Activated T-helper 2 cell treated with anti-CD3 and anti-CD28 coated beads, Interferon-gamma antibody, Interleukin-2, Interleukin-4, amounts not matched to agents 10 μg/mL and 5 μg/mL and 100 μg/mL, durations not matched to agents 14 hours and 24 hours and 36 hours (primary cell): ENCODE measurements around the gene PCNX1. TPM values are rescaled to one million over a fixed set of nuclear protein-coding genes. Genes with fewer than 3 reads are reported as not detected.

Experiments used
- DNase-seq: peaks from one replicate; pipeline ENCODE4 v3.0.0; 2021; ENCODE audit warnings: low spot score
- H3K27ac Mint-ChIP-seq: one replicate; pipeline ENCODE4 v1.8.0; 2021; ENCODE audit warnings: mixed read lengths
- H3K27me3 Mint-ChIP-seq: one replicate; pipeline ENCODE4 v1.8.0; 2021; ENCODE audit warnings: low read depth, mixed read lengths
- H3K36me3 Mint-ChIP-seq: one replicate; pipeline ENCODE4 v1.8.0; 2021; ENCODE audit warnings: low read depth, mixed read lengths
- H3K4me1 Mint-ChIP-seq: one replicate; pipeline ENCODE4 v1.8.0; 2021; ENCODE audit warnings: low read depth, mixed read lengths
- H3K4me3 Mint-ChIP-seq: one replicate; pipeline ENCODE4 v1.8.0; 2021; ENCODE audit warnings: low read depth, mild to moderate bottlenecking, moderate library complexity, mixed read lengths
- H3K9me3 Mint-ChIP-seq: one replicate; pipeline ENCODE4 v1.8.0; 2021; ENCODE audit warnings: mixed read lengths
- intact Hi-C: fragments of 100-400 bp; cut with micrococcal nuclease; formaldehyde crosslinking; loops from one replicate; pipeline ENCODE4 v1.15.1; 2023
- total RNA-seq: library from RNA; stranded (reverse); gene quantifications from 2 replicates; pipeline ENCODE4 v1.2.3, GENCODE V29; 2022

PCNX1 gene
- total RNA-seq, 1 donor from 2014 or later: 54.5 TPM

GRCh38 chr14:71096947-71097346 lies 189.7 kb downstream of the PCNX1 start:
- no peak for DNase-seq
- intact Hi-C loops: no loop called here

GRCh38 chr14:71103662-71104484 lies 196.6 kb downstream of the PCNX1 start:
- H3K4me1 Mint-ChIP-seq: peaks cover 7% of the 10 kb centered on the region
- H3K36me3 Mint-ChIP-seq: peaks cover 43% of the 10 kb centered on the region
- no peak for DNase-seq
- H3K27ac Mint-ChIP-seq: no peak overlapping the region
- no peak overlapping the region for H3K4me3 Mint-ChIP-seq
- no peaks in the 10 kb centered on the region for H3K27me3 Mint-ChIP-seq
- intact Hi-C loops: loop anchor here (1.0 to 2.0 kb wide), 2 partner anchors 649 to 751 kb away; no protein-coding TSS in a partner anchor
- no peaks in the 10 kb centered on the region for H3K9me3 Mint-ChIP-seq

More at GRCh38 chr14:71096947-71097346, 189.7 kb downstream of the PCNX1 start:
- no peak overlapping the region for H3K4me3 Mint-ChIP-seq
- H3K9me3 Mint-ChIP-seq: peaks cover 13% of the 10 kb centered on the region
- H3K27ac Mint-ChIP-seq: no peak overlapping the region
- H3K36me3 Mint-ChIP-seq: peaks cover 65% of the 10 kb centered on the region
- no peaks in the 10 kb centered on the region for H3K27me3 Mint-ChIP-seq
- peaks cover 9% of the 10 kb centered on the region for H3K4me1 Mint-ChIP-seq

GRCh38 chr14:71105177-71105576 lies 197.9 kb downstream of the PCNX1 start:
- Mint-ChIP-seq H3K9me3 (no peaks in the 10 kb centered on the region), H3K4me1 (peaks cover 9% of the 10 kb centered on the region), H3K36me3 (peaks cover 56% of the 10 kb centered on the region), H3K27me3 (no peaks in the 10 kb centered on the region), H3K27ac (no peak overlapping the region), H3K4me3 (no peak overlapping the region)
- DNase-seq: no peak
- intact Hi-C loops: loop anchor here (2.0 kb wide), 1 partner anchor 750 kb away; no protein-coding TSS in a partner anchor

GRCh38 chr14:71107921-71108320 lies 200.7 kb downstream of the PCNX1 start:
- peaks cover 71% of the 10 kb centered on the region for H3K36me3 Mint-ChIP-seq
- no peak overlapping the region for H3K4me3 Mint-ChIP-seq
- intact Hi-C loops: no loop called here
- H3K27ac Mint-ChIP-seq: peak overlapping the region; percentile 39
- no peak for DNase-seq
- H3K4me1 Mint-ChIP-seq: peaks cover 11% of the 10 kb centered on the region
- no peaks in the 10 kb centered on the region for H3K27me3 Mint-ChIP-seq
- H3K9me3 Mint-ChIP-seq: no peaks in the 10 kb centered on the region

- Mint-ChIP-seq H3K4me3 (no peak overlapping the region), H3K4me1 (peaks cover 11% of the 10 kb centered on the region), H3K27ac (no peak overlapping the region), H3K36me3 (peaks cover 70% of the 10 kb centered on the region), H3K27me3 (no peaks in the 10 kb centered on the region), H3K9me3 (no peaks in the 10 kb centered on the region)
- intact Hi-C loops: no loop called here
- no peak for DNase-seq
Observed at GRCh38 chr14:71108398-71109119, 201.3 kb downstream of the PCNX1 start.

- H3K9me3 Mint-ChIP-seq: no peaks in the 10 kb centered on the region
- H3K4me1 Mint-ChIP-seq: peaks cover 6% of the 10 kb centered on the region
- no peaks in the 10 kb centered on the region for H3K27me3 Mint-ChIP-seq
- H3K27ac Mint-ChIP-seq: no peak overlapping the region
- H3K36me3 Mint-ChIP-seq: peaks cover 60% of the 10 kb centered on the region
- intact Hi-C loops: no loop called here
- DNase-seq: no peak
- H3K4me3 Mint-ChIP-seq: no peak overlapping the region
Observed at GRCh38 chr14:71113376-71113775, 206.1 kb downstream of the PCNX1 start.

GRCh38 chr14:71114565-71114964 lies 207.3 kb downstream of the PCNX1 start:
- no peak overlapping the region for H3K4me3 Mint-ChIP-seq
- peaks cover 56% of the 10 kb centered on the region for H3K36me3 Mint-ChIP-seq
- H3K4me1 Mint-ChIP-seq: peaks cover 14% of the 10 kb centered on the region
- H3K27ac Mint-ChIP-seq: no peak overlapping the region
- H3K27me3 Mint-ChIP-seq: no peaks in the 10 kb centered on the region
- H3K9me3 Mint-ChIP-seq: no peaks in the 10 kb centered on the region
- no peak for DNase-seq
- intact Hi-C loops: no loop called here

GRCh38 chr14:71115306-71115705 lies 208.0 kb downstream of the PCNX1 start:
- no peak for DNase-seq

GRCh38 chr14:71115821-71116567 lies 208.7 kb downstream of the PCNX1 start:
- Mint-ChIP-seq H3K27me3 (no peaks in the 10 kb centered on the region), H3K36me3 (peaks cover 44% of the 10 kb centered on the region), H3K9me3 (no peaks in the 10 kb centered on the region), H3K27ac (no peak overlapping the region), H3K4me1 (peaks cover 16% of the 10 kb centered on the region), H3K4me3 (no peak overlapping the region)
- intact Hi-C loops: loop anchor here (5.0 kb wide), 1 partner anchor 636 kb away; no protein-coding TSS in a partner anchor
- no peak for DNase-seq

More at GRCh38 chr14:71115306-71115705, 208.0 kb downstream of the PCNX1 start:
- Mint-ChIP-seq H3K9me3 (no peaks in the 10 kb centered on the region), H3K27me3 (no peaks in the 10 kb centered on the region), H3K4me3 (no peak overlapping the region), H3K27ac (no peak overlapping the region), H3K4me1 (peaks cover 16% of the 10 kb centered on the region), H3K36me3 (peaks cover 50% of the 10 kb centered on the region)
- intact Hi-C loops: loop anchor here (5.0 kb wide), 1 partner anchor 637 kb away; no protein-coding TSS in a partner anchor

- Mint-ChIP-seq H3K27me3 (no peaks in the 10 kb centered on the region), H3K36me3 (peaks cover 37% of the 10 kb centered on the region)
Observed at GRCh38 chr14:71116568-71117122, 209.4 kb downstream of the PCNX1 start.

GRCh38 chr14:71117839-71118743 lies 210.8 kb downstream of the PCNX1 start:
- H3K36me3 Mint-ChIP-seq: peaks cover 28% of the 10 kb centered on the region
- H3K4me1 Mint-ChIP-seq: peaks cover 16% of the 10 kb centered on the region
- H3K27me3 Mint-ChIP-seq: no peaks in the 10 kb centered on the region
- H3K27ac Mint-ChIP-seq: peak overlapping the region; percentile 9
- H3K4me3 Mint-ChIP-seq: no peak overlapping the region
- no peaks in the 10 kb centered on the region for H3K9me3 Mint-ChIP-seq
- DNase-seq: no peak
- intact Hi-C loops: loop anchor here (5.0 kb wide), 1 partner anchor 634 kb away; no protein-coding TSS in a partner anchor

More at GRCh38 chr14:71116568-71117122, 209.4 kb downstream of the PCNX1 start:
- H3K4me1 Mint-ChIP-seq: peaks cover 16% of the 10 kb centered on the region
- intact Hi-C loops: loop anchor here (5.0 kb wide), 1 partner anchor 636 kb away; no protein-coding TSS in a partner anchor
- no peak for DNase-seq
- H3K4me3 Mint-ChIP-seq: no peak overlapping the region
- H3K27ac Mint-ChIP-seq: no peak overlapping the region
- H3K9me3 Mint-ChIP-seq: no peaks in the 10 kb centered on the region
